ENCODE measurements around the gene DNAJC1. TPM values are rescaled to one million over a fixed set of nuclear protein-coding genes. Genes with fewer than 3 reads are reported as not detected.

The DNAJC1 gene
- total RNA-seq, 1 donor from 2014 or later, result 33.7 TPM

- DNase-seq (ENCODE audit: low read depth in 2 of 2), result no peak
These were observed 238.9 kb downstream of the DNAJC1 start for GRCh38 chr10:21764466-21765189.

- DNase-seq (ENCODE audit: low read depth in 2 of 2), result no peak
These were observed 243.2 kb downstream of the DNAJC1 start for GRCh38 chr10:21760332-21760731.

GRCh38 chr10:21759232-21759631, 244.3 kb downstream of the DNAJC1 start:
- no peak for DNase-seq (ENCODE audit: low read depth in 2 of 2)

- DNase-seq (ENCODE audit: low read depth in 2 of 2), result no peak
These were observed 244.8 kb downstream of the DNAJC1 start for GRCh38 chr10:21758696-21759095.

GRCh38 chr10:21758239-21758638, 245.3 kb downstream of the DNAJC1 start:
- DNase-seq (ENCODE audit: low read depth in 2 of 2), result no peak

- no peak for DNase-seq (ENCODE audit: low read depth in 2 of 2)
These were observed 246.2 kb downstream of the DNAJC1 start for GRCh38 chr10:21757185-21757901.

GRCh38 chr10:21756707-21757106, 246.8 kb downstream of the DNAJC1 start:
- DNase-seq (ENCODE audit: low read depth in 2 of 2), result no peak

GRCh38 chr10:21754410-21755011, 249.0 kb downstream of the DNAJC1 start:
- no peak for DNase-seq (ENCODE audit: low read depth in 2 of 2)

- DNase-seq (ENCODE audit: low read depth in 2 of 2), result no peak
These were observed 249.8 kb downstream of the DNAJC1 start for GRCh38 chr10:21753497-21754270.

GRCh38 chr10:21751341-21752310, 251.9 kb downstream of the DNAJC1 start:
- DNase-seq (ENCODE audit: low read depth in 2 of 2), result no peak

GRCh38 chr10:21750424-21750823, 253.1 kb downstream of the DNAJC1 start:
- DNase-seq (ENCODE audit: low read depth in 2 of 2), result no peak

GRCh38 chr10:21749788-21750187, 253.7 kb downstream of the DNAJC1 start:
- DNase-seq (ENCODE audit: low read depth in 2 of 2), result no peak

- DNase-seq (ENCODE audit: low read depth in 2 of 2), result no peak
These were observed 255.7 kb downstream of the DNAJC1 start for GRCh38 chr10:21747809-21748208.

GRCh38 chr10:21746118-21746517, 257.4 kb downstream of the DNAJC1 start:
- DNase-seq (ENCODE audit: low read depth in 2 of 2), result no peak

- DNase-seq (ENCODE audit: low read depth in 2 of 2), result no peak
These were observed 259.3 kb downstream of the DNAJC1 start for GRCh38 chr10:21744223-21744622.

- DNase-seq (ENCODE audit: low read depth in 2 of 2), result no peak
These were observed 260.7 kb downstream of the DNAJC1 start for GRCh38 chr10:21742740-21743412.

- DNase-seq (ENCODE audit: low read depth in 2 of 2), result peak in 1 of 2 donors; percentile 60
These were observed 262.5 kb downstream of the DNAJC1 start for GRCh38 chr10:21740989-21741388.

GRCh38 chr10:21737106-21737505, 266.4 kb downstream of the DNAJC1 start:
- DNase-seq (ENCODE audit: low read depth in 2 of 2), result no peak

GRCh38 chr10:21733710-21734109, 269.8 kb downstream of the DNAJC1 start:
- DNase-seq (ENCODE audit: low read depth in 2 of 2), result peak in 1 of 2 donors; percentile 55
